GM12873 (cell line): ENCODE measurements around the gene RELL2.

ENCODE experiments used
- TF ChIP-seq, protein P1 (sequence below): IDR thresholded peaks from 2 replicates; pipeline ENCODE4 v1.5.1; 2012; ENCODE audit warnings: low read depth, mild to moderate bottlenecking, moderate library complexity, low read length, control low read depth; ENCODE audit not compliant: insufficient read depth; ENCODE audit errors: missing control alignments

RELL2 gene

GRCh38 chr5:141628175-141628788 is 8.5 kb upstream of the RELL2 start:
- TF ChIP-seq, protein P1, sequence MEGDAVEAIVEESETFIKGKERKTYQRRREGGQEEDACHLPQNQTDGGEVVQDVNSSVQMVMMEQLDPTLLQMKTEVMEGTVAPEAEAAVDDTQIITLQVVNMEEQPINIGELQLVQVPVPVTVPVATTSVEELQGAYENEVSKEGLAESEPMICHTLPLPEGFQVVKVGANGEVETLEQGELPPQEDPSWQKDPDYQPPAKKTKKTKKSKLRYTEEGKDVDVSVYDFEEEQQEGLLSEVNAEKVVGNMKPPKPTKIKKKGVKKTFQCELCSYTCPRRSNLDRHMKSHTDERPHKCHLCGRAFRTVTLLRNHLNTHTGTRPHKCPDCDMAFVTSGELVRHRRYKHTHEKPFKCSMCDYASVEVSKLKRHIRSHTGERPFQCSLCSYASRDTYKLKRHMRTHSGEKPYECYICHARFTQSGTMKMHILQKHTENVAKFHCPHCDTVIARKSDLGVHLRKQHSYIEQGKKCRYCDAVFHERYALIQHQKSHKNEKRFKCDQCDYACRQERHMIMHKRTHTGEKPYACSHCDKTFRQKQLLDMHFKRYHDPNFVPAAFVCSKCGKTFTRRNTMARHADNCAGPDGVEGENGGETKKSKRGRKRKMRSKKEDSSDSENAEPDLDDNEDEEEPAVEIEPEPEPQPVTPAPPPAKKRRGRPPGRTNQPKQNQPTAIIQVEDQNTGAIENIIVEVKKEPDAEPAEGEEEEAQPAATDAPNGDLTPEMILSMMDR: no peak

- TF ChIP-seq, protein P1: no peak
These were observed 6.1 kb upstream of the RELL2 start for GRCh38 chr5:141630570-141631140.

- TF ChIP-seq, protein P1: no peak
These were observed 4.1 kb upstream of the RELL2 start for GRCh38 chr5:141632650-141633049.

DNA sequence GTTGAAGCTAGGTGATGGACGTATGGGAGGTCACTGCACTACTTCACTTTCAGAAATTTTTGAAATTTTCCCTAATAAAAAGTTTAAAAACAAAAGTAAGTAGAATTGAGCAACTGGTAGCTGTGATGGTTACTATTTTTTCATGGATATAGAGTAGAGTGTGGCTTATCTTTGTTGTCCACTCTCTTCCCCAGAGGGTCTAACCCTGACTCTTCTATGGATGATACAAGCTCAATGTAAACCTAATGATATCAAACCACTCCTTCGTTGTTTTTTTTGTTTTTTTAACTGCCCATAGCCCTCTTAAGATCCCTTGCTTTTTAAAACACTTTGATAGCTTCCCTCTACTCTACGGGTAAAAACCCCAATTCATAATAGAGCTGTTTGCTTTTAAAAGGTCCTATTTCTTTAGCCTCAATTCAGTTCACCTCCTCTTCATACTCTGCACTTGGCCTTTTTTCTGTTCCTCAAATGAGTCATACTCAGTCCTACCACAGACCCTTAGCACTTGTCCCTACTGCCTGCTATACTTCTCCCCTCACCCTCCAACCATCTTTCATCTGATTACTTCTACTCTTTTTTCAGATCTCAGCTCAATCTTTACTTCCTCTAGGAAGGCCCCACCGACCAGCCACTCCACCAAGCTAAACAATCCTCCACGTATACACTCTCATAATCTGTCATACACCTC is 2.8 kb upstream of the RELL2 start:
- TF ChIP-seq, protein P1: no peak

GRCh38 chr5:141634720-141635119 is 2.1 kb upstream of the RELL2 start:
- TF ChIP-seq, protein P1: no peak

DNA sequence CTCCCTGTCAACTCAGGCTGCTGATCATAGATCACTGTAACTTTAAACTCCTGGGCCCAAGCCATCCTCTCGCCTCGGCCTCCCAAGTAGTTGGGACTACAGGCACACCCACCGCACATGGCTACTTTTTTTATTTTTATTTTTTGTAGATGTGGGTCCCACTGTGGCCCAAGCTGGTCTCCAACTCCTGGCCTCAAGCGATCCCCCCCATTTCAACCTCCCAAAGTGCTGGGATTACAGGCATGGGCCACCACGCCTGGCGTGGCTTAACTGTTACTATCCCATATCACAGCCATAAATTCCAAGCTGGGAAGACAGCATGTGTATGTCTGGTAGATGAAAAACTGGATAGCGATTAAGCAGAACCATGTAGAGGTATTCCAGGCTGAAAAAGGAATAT is 1.2 kb upstream of the RELL2 start:
- TF ChIP-seq, protein P1: no peak

- TF ChIP-seq, protein P1: no peak
These were observed 738 bp upstream of the RELL2 start for GRCh38 chr5:141636106-141636412.
